Sigmoid colon (tissue), 4 donors: ENCODE data around the gene MYO18A.

Experiments used
- CTCF ChIP-seq, 4 experiments: fragments of 450-650 bp in 3 of 4; fragments of 200-600 bp in 1 of 4; IDR thresholded peaks; one replicate each; pipeline ENCODE4 v1.5.1; 2016 to 2019; ENCODE audit warnings: antibody characterized with exemption in 4 of 4, mild to moderate bottlenecking in 3 of 4, moderate library complexity in 2 of 4
- POLR2AphosphoS5 ChIP-seq, 4 donors: sonication (generic); formaldehyde crosslinking; IDR thresholded peaks; one replicate each; pipeline ENCODE4 v1.6.1; 2017; ENCODE audit warnings: antibody characterized with exemption in 4 of 4

GRCh38 chr17:29041571-29041970, 138.6 kb downstream of the MYO18A start:
- no peak for TF ChIP-seq POLR2AphosphoS5 (IDR thresholded peaks at IDR 0.05)
- no peak for TF ChIP-seq CTCF (IDR thresholded peaks at IDR 0.05)
